CMK (cell line): ENCODE data around the gene PRICKLE1.
"Not testable (repeated sequence)": the region's sequence is repeated elsewhere in the genome, so short reads cannot be mapped to it uniquely, and the experiment has no call there.

Source experiments
- DNase-seq: peaks from one replicate; pipeline ENCODE4 v3.0.0-alpha.2; 2010; ENCODE audit warnings: low read depth

The PRICKLE1 gene

DNA sequence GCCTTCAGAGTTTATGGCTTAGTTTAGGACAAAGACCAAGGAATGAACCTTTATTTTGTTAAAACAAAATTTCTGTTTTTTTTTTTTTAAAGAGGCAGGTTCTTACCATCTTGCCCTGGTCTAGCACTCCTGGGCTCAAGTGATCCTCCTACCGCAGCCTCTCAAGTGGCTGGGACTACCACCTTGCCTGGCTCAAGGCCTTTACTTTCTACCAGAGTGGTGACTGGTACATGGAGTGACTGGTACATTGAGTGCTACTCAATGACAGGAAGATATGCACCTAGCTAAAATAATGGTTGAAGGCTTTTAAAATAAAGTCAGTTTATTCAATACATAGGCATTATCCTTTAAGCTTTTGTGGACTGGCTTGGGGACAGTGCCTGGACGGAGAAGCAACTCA is 32.6 kb downstream of the PRICKLE1 start:
- no peak for DNase-seq

DNA sequence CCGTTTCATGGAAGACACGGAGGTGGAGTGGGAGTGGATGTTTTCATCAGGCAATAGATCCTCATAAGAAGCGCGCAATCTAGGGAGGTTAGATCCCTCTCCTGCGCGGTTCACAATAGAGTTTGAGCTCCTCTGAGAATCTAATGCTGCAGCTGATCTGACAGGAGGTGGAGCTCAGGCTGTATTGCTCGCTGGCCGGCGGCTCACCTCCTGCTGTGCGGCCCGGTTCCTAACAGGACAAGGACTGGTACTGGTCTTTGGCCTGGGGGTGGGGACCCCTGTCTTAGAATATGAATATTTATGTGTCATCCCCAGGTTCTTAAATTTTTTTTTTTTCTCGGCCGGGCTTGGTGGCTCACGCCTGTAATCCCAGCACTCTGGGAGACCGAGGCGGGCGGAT is 36.7 kb downstream of the PRICKLE1 start:
- no peak for DNase-seq

DNA sequence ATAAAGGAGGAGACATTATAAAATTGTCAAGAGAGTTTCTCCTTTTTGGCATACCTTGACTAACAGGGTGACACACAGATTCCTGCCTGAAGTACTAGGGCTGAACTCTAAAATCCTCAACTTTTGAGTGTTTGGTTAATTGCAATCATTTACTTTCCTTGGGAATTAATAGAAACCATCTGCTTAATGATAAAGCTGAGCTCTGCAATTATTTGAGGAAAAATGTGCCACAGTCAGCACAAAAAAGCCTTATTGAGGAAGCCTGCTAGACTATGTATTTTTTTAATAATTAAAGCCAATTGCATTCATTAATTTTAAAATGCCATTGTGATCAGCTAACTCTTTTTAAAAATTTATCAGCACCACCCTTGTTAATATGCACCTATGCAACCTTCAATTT is 38.7 kb downstream of the PRICKLE1 start:
- no peak for DNase-seq

DNA sequence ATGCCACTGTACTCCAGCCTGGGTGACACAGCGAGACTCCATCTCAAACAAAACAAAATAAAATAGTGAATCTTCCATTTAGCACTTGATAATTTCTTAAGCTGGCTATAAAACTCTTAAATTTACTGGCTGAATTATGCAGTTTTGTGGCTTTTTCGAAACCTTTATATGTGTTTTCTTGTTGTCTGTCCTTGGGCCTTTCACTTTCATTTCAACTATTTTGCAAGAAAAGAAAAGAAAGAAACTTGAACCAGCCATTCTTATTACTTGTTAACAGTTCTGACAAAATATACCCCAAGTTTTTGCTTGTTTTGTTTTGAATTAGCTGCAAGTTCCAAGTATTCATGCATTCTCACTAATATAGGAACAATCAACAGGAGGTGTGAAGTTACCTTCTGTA is 42.8 kb downstream of the PRICKLE1 start:
- no peak for DNase-seq

DNA sequence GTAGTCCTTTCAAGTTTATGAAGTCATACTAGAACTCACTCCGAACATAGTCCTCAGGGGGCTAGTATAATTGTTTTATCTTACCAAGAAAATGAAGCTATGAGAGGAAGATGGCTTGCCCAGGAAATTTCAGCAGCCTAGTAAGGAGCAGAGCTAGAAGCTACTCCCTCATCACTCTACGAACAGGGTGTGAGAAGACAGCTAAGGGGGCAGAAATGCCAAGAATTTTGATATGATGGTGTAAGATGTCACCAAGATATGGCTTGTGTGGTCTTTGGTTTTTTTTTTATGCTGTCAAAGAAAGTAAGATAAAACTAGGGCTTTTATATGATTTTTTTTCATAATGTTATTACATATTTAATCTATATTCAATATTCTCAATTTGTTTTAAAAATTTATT is 47.6 kb downstream of the PRICKLE1 start:
- DNase-seq, result no peak

DNA sequence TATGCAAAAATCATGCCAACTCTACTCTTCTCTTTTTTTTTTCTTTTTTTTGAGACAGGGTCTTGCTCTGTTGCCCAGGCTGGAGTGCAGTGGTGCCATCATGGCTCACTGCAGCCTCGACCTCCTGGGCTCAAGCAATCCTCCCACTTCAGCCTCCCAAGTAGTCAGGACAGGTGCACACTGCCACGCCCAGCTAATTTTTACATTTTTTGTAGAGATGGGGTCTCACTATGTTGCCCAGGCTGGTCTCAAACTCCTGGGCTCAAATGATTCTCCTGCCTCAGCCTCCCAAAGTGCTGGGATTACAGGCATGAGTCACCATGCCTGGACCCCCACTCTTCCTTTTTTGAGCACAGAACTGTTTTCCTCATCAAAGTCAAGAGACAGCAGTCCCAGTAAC is 48.2 kb downstream of the PRICKLE1 start:
- not testable (repeated sequence) for DNase-seq

DNA sequence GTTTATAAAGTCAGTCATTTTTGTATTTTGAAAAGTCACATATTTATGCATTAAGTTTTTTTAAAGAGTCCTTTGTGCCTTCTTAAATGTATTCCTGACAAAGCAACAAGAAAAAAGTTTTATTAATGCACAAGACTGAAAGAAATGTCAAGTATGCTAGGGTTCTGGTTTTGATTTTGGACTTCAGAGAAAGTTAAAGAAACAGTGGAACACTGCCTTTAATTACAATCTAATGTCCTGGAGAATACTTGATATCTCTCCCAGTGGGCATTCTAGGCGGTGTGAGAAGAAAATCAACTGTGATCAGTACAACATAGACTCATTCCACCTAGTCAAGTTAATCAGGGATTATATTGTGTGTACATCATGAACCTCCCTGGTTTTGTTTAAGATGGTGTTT is 49.9 kb downstream of the PRICKLE1 start:
- DNase-seq, result no peak

DNA sequence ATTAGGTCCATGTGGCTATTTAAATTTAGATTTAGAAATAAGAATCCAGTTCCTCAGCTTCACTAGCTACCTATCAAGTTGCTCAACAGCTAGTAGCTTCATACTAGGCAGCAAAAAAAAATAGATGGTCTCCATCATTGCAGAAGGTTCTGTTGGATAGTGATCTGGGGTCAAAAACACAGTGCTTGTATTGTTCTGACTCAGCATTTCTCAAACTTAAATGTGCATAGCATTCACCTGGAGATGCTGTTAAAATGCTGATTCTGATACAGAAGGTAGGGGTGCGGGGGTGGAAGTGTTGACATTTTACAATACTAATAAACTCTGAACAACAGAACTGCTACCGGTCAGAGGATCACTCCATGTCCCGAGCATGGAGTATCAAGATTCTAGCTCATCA is 51.3 kb downstream of the PRICKLE1 start:
- DNase-seq, result no peak

DNA sequence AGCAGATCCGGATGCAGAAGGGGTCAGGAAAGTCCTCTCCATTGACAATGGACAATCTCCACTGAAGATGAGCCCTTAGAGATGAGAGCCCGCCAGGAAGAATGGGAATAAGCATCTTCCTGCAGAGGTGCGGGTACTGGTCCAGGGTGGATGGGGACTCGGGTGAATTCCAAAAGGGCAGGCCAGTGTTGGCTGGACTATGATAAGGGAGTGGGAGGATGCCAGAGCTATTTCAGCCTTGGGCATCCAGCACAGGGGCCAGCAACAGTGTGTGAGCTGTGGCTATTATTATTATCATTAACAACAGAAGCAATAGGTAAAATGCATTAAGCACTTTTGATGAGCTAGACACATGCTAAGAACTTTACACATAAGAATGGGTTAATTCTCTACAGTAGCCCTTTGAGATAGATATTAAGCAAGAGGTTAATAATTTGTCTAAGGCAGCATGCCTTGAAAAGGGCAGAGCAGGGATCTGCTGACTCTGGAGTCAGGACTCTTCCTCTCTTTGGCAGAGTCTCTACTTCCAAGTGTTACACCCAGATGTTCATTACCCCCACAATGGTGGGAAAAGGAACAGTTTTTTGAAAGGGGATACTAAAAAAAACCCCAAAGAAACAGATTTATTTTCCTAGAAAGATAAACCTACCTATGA is 55.2 kb downstream of the PRICKLE1 start:
- no peak for DNase-seq

DNA sequence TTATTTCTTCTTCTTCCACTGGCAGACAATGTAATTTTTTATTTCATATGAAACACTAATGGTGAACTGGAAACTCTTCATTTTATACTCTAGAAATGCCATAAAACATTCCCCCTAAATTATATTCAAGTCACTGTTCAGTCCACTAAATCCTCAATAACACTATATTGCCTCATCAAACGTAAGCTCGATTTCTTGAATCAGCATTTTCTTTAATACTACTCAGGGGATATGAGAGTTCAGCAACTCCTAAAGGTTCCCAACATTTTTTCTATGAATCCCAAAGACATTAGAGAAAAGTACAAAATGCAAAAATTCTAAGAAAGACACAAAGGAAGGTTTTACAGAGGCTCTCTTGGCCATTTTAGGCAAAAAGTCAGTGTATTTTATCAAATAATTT is 59.3 kb downstream of the PRICKLE1 start:
- DNase-seq, result no peak

DNA sequence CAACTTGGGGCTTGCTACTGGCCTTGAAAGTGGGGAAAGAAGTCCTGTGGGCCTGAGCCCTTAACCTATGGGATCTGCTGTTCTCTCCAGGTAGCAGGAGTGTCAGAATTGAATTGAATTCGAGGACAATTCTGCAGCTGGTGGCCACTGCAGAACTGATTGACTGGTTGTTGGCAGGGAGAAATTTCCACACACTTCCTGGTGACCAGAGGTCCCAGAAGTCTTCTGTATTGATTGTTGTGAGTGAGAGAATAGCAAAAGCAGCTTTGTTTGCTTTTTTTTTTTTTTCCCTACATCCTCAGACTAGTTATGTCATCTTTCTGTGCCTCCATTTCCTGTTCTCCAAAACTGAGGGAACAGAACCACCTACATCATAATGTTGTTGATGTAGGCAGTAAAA is 64.1 kb downstream of the PRICKLE1 start:
- no peak for DNase-seq

DNA sequence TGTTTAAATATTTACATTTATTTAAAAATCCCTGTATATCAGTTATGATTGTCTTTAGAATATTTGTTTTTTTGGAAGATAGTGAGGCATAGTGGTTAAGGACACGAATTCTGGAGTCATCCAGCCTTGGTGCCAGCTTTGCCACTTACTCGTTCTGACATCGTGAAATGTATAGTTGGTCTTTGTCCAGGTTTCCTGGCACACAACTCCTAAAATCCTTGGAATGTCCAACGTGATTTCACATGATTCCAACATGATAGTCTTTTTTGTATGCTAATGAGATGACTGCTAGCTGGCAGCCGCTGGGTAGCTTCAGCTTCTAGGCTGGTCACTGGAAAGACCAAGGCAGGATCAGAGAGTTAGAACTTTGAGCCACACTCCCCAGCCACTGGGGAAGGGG is 64.8 kb downstream of the PRICKLE1 start:
- DNase-seq, result no peak

DNA sequence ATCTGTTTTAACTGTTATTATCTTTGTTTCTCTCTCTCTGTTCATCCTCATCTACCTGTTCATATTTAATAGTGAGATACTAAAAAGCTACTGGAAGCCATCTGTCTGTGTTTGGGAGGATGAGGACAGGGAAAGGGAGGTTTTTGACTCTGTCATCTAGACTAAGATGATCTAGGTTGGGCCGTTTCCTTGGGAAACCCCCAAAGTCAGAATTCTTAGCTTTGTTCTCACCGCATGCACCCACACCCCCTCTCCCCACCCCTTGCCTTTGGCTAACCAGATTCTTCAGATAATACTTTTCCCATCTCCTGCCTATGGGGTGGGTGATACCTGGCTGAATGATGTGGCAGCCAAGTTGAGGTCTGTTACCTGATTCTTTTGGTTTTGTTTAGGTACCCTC is 73.0 kb downstream of the PRICKLE1 start:
- no peak for DNase-seq

DNA sequence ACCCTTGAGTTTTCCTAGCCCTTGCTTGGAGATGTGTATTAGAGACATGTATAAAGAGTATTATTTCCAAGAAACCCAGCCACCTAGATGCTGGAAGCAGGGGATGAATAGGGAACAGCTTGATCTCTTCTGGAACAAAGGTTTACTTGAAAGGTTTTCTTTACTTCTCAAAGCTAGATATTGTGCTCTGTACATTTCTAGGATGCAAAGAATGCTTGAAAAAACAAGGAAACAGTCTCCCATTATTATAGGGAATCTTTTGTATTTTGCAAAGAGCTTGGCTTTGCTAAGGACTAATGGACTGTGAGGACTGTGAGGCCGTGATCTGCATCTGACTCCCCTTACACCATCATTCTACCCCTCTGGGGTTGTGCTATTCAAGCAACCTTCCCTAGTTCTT is 77.9 kb downstream of the PRICKLE1 start:
- no peak for DNase-seq

DNA sequence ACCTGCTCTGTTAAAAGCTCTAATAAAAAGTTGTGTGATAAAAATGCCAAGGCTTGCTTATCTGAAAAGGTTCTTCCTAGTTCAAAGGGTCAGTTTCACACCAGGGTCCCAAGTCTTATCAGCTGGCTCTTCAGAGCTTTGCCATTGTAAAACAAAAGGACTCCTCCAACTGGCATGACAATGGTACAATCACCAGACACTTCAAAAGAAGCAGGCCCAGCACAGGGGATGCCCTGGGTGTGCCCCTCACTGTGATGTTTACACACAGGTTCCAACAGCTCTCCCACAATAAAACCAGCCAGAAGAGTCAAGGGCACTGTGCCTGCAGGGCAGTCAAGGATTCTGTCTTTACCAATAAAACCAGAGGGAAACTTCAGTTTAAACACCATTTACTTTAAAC is 78.7 kb downstream of the PRICKLE1 start:
- DNase-seq, result no peak

DNA sequence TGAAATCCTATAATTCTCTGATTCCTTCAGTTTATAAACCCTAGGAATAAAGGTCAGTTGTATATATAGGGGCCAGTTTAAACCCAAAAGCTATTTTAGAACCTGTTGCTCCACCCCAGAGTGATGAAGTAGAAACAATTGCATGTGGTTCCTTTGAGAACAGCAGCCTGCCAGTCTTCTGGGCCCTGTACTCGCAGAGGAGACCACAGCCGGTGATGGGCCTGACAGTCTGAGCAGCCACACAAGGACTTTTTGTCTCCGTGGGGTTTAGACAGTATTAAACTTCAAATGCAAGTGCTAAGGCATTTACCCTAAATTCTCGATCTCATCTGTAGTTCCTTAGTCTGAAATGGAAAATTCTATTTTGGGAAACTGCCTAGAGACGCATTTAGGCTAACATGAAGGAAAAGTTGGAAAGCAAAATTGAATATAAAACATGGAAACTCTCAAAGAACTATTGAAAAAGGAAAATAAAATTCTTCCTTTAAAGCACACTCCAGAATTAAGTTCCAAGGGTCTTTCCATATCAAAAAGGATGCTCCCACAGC is 80.6 kb downstream of the PRICKLE1 start:
- no peak for DNase-seq

DNA sequence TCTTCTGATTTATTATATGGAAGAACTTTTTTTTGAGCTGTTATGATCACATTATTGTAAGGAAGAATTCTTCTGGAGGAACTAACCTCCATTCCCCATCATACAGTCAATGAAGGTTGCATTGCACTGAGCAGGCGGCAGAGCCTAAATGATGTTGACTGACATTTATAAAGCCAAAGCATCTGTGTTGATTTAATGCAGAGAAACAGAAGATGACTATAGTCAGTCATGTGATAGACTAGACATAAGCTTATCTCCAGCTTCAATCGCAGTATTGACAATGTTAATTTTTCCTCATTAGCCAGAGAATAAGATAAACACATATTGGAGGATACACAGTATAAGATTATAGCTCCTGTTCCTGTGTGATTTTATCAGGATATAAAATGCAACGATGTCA is 82.0 kb downstream of the PRICKLE1 start:
- no peak for DNase-seq

DNA sequence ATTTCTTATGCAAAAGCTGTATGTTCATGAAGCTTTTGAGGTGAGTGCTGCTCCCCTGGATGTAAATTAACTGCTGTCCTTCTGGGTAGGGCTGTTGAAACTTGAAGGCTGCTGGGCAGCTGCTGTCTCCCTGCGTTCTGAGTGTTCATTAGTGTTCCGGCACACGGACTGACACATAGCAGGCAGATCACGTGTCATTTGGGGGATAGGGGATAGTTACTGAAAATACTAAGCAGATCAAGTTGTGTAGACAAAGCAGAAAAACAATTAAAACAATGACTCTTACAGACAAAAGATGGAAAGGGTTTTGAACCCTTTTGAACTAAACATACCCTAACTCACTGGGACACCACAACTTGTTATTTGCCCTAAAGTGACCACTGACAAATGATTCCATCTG is 82.5 kb downstream of the PRICKLE1 start:
- no peak for DNase-seq

DNA sequence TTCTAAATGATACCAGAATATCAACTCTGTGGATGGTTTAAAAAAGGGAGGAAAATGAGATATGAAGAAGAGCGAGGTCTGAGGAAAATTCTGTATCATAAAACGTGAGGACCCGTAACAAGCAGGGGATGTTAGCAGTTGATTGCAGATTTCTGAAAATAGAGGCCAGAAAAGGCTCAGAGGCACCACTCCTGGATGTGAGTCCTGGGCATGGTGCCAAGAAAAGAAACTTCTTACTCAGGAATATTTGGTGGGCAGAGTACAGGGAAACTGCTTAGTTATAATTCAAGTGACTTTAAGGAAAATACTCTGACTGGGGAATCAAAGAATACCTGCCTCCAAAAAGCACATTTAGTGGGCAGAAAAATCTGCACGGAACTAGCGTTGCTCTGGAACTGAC is 85.5 kb downstream of the PRICKLE1 start:
- DNase-seq, result no peak

DNA sequence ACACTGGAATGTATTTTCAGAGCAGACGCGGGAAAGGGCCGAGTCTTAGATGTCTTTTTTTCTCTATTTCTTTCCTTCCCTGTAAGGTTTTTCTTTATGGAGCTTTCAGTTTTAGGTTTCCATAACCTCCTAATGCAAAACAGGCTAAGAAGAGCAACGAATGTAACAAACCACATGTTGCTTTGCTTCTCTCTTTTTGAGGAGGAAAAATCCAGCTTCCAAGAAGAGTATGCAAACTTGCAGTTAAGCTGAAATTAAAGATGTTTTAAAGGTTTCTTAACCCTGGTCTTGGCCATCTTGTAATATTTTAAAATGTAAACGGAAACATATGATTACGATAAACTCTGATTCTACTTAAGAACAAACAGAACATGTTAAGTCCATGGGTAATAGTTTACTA is 86.9 kb downstream of the PRICKLE1 start:
- DNase-seq, result no peak

DNA sequence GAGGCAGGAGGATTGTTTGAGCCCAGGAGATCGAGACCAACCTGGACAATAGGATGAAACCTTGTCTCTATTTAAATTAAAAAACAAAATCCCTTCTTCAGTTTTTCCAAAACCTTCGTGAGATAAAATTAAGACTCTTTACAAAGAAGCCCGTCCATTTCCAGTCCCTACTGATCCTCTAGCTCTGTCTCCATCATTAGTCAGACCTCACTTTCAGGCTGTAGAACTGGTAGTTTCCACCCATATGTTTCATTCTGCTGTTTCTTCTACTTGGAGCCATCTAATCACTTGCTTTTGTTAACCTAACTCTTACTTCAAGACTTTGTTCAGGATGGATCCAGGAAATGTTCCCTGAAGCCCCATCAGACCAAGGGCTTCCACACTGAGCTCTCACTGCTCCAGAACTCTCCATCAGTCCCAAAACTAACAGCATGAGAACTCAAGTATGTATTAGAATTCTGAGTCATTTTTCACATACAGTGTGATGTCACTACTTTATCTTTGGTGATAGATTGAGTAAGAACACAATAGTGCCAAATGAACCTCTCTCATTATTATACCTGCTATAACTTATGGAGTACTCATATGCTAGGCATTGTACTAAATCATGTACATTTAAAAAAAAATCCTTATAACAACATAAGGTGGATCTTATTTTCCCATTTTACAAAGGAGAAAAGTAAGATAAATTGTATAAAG is 90.8 kb downstream of the PRICKLE1 start:
- DNase-seq, result no peak

DNA sequence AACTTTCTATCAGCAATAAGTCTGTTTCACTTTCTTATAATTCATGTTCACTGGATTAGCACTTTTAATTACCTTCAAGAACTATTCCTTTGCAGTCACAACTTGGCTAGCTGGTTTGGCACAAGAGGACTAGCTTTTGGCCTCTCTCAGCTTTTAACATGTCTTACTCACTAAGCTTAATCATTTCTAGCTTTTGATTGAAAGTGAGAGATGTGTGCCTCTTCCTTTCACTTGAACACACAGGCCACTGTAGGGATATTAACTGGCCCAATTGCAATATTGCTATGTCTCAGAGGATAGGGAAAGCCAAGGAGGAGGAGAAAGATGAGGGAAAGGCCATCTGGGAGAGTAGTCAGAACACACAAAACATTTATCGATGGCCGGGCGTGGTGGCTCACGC is 92.7 kb downstream of the PRICKLE1 start:
- DNase-seq, result no peak

DNA sequence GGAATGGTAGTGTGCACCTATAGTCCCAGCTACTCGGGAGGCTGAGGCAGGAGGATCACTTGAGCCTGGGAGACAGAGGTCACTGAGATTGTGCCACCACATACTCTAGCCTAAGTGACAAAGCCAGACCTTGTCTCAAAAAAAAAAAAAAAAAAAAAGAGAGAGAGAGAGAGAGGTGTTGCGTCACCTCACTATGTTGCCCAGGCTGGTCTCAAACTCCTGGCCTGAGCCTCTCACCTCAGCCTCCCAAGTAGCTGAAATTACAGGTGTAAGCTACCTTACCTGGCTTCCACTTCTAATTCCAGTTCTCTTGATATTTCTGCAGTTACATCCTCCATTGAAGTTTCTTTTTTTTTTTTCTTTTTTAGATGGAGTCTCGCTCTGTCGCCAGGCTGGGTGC is 94.3 kb downstream of the PRICKLE1 start:
- no peak for DNase-seq

DNA sequence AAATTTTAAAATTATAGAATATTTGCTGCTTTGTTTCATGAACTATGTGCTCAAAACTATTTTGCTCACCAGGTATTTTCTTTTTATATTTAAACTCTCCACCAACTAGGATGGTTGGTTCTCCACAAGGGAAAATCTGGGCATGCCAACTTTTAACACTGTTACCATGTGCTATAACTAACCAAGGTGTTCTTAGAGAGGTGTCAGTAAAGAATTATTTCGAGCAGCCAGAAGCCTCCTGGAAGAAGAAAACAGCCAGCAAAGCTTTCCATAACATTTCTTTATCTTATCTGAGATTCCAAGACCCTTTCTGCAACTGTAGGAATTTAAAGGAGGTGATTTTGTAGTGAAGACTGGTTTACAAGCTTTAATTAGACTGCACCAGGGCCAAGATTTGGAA is 97.3 kb downstream of the PRICKLE1 start:
- DNase-seq, result no peak
